Endothelial cell of umbilical vein (primary cell): ENCODE data around the gene AHCY. TPM values are rescaled to one million over a fixed set of nuclear protein-coding genes. Genes with fewer than 3 reads are reported as not detected.

Experiments
- BruUV-seq: library from RNA; stranded (reverse); fragments of 400-500 nt; replicated peaks from 2 replicates; lab custom pipeline; 2021; lab: Mats Ljungman, UMichigan
- CTCF ChIA-PET: fragments of 300-600, 350-600 bp; sonication (Branson Sonifier 250); formaldehyde crosslinking; loops from one replicate; lab custom pipeline; 2021; ENCODE audit warnings: antibody characterized with exemption, inconsistent platforms; lab: Charles Lee
- POLR2A ChIA-PET: fragments of 300-600, 350-600 bp; sonication (Branson Sonifier 250); formaldehyde crosslinking; loops from one replicate; lab custom pipeline; 2021; ENCODE audit warnings: antibody characterized with exemption, inconsistent platforms; lab: Charles Lee
- DNase-seq: peaks from one replicate; pipeline ENCODE4 v3.0.0-alpha.2; 2011; ENCODE audit warnings: low read depth, low spot score
- FAIRE-seq: peaks from 2 replicates; lab custom pipeline; 2011; peaks lifted over from hg19 to GRCh38; lab: Jason Lieb, UNC
- H2AFZ ChIP-seq: 2 replicates; pipeline ENCODE4 v1.6.0; 2012; ENCODE audit warnings: low read depth, low read length, control low read depth, inconsistent platforms
- H3K27ac ChIP-seq: 2 replicates; pipeline ENCODE4 v1.5.1; 2011; ENCODE audit warnings: low read depth, mild to moderate bottlenecking, control low read depth, low read length, moderate library complexity; ENCODE audit not compliant: insufficient read depth
- H3K27me3 ChIP-seq, 2 experiments: 2 replicates each; pipeline versions ENCODE4 v1.6.0 to v1.6.1; 2011; ENCODE audit warnings: low read length in 2 of 2, mixed read lengths in 1 of 2; ENCODE audit not compliant: control insufficient read depth in 2 of 2, insufficient read depth in 2 of 2
- H3K36me3 ChIP-seq, 2 experiments: 2 replicates in 1 of 2; 3 replicates in 1 of 2; pipeline ENCODE4 v1.5.1; 2011; ENCODE audit warnings: low read length in 2 of 2, mild to moderate bottlenecking in 1 of 2, moderate library complexity in 1 of 2; ENCODE audit not compliant: control insufficient read depth in 2 of 2, insufficient read depth in 2 of 2; ENCODE audit errors: extremely low read depth in 1 of 2
- H3K4me1 ChIP-seq: 3 replicates; pipeline ENCODE4 v1.5.1; 2011; ENCODE audit warnings: mild to moderate bottlenecking, low read length; ENCODE audit not compliant: control insufficient read depth, insufficient read depth; ENCODE audit errors: extremely low read depth
- H3K4me2 ChIP-seq: 2 replicates; pipeline ENCODE4 v1.6.1; 2011; ENCODE audit warnings: low read length, control low read depth, mixed read lengths; ENCODE audit not compliant: insufficient read depth
- H3K4me3 ChIP-seq, 3 experiments: fragments of 200-600 bp in 1 of 3; sonication (generic), shearing (Covaris generic) in 1 of 3; replicated peaks in 1 of 3; 2 replicates each; pipeline ENCODE4 v1.5.1; 2011 to 2016; ENCODE audit warnings: control low read depth in 3 of 3, low read length in 3 of 3, mild to moderate bottlenecking in 2 of 3, inconsistent platforms in 1 of 3, low read depth in 1 of 3, moderate library complexity in 1 of 3; ENCODE audit not compliant: insufficient read depth in 1 of 3
- H3K79me2 ChIP-seq: 2 replicates; pipeline ENCODE4 v1.6.0; 2012; ENCODE audit warnings: low read length, inconsistent platforms; ENCODE audit not compliant: control insufficient read depth, insufficient read depth
- H3K9ac ChIP-seq: replicated peaks from 2 replicates; pipeline ENCODE3; 2011; ENCODE audit warnings: low read length, control low read depth; ENCODE audit not compliant: insufficient read depth; ENCODE audit errors: extremely low read depth
- H3K9me1 ChIP-seq: replicated peaks from 3 replicates; pipeline ENCODE4 v1.6.0; 2011; ENCODE audit warnings: mild to moderate bottlenecking, low read length; ENCODE audit not compliant: control insufficient read depth, insufficient read depth; ENCODE audit errors: extremely low read depth
- H3K9me3 ChIP-seq: replicated peaks from 2 replicates; pipeline ENCODE4 v1.5.1; 2012; ENCODE audit warnings: low read length, inconsistent platforms; ENCODE audit not compliant: control insufficient read depth, insufficient read depth
- H4K20me1 ChIP-seq: replicated peaks from 2 replicates; pipeline ENCODE3; 2011; ENCODE audit warnings: mild to moderate bottlenecking, low read length; ENCODE audit not compliant: control insufficient read depth, insufficient read depth; ENCODE audit errors: extremely low read depth
- EZH2 ChIP-seq: IDR thresholded peaks from 2 replicates; pipeline ENCODE4 v1.6.1; 2012; ENCODE audit warnings: borderline replicate concordance, low read depth, mild to moderate bottlenecking, moderate library complexity, low read length, inconsistent platforms; ENCODE audit not compliant: severe bottlenecking
- FOS ChIP-seq: IDR thresholded peaks from 2 replicates; pipeline ENCODE4 v1.6.1; 2011; ENCODE audit warnings: mild to moderate bottlenecking, low read length, moderate library complexity, borderline replicate concordance; ENCODE audit not compliant: insufficient read depth
- GATA2 ChIP-seq: IDR thresholded peaks from 2 replicates; pipeline ENCODE4 v1.7.0; 2011; ENCODE audit warnings: low read depth, mild to moderate bottlenecking, moderate library complexity, mixed read lengths, low read length; ENCODE audit not compliant: insufficient read length, insufficient read depth
- JUN ChIP-seq: IDR thresholded peaks from 2 replicates; pipeline ENCODE4 v1.6.1; 2011; ENCODE audit warnings: borderline replicate concordance, low read depth; ENCODE audit not compliant: insufficient read length, insufficient read depth
- MYC ChIP-seq: IDR thresholded peaks from one replicate; pipeline ENCODE4 v1.6.1; 2011; ENCODE audit warnings: mild to moderate bottlenecking, low read depth, low read length
- POLR2A ChIP-seq: IDR thresholded peaks from 2 replicates; pipeline ENCODE4 v1.6.1; 2012; ENCODE audit warnings: low read depth, mild to moderate bottlenecking, control low read depth, low read length
- POLR2AphosphoS5 ChIP-seq: IDR thresholded peaks from 2 replicates; pipeline ENCODE4 v1.6.1; 2012; ENCODE audit warnings: low read depth, mild to moderate bottlenecking, control low read depth, low read length, moderate library complexity; ENCODE audit not compliant: insufficient read depth
- dilution Hi-C: fragments of 300-500 bp; cut with MboI; formaldehyde crosslinking; loops from one replicate; pipeline ENCODE4 v1.15.0; 2019; ENCODE audit warnings: low sequenced_read_pairs; ENCODE audit not compliant: extremely low pct_ligation_motif_present
- intact Hi-C: fragments of 100-400 bp; cut with micrococcal nuclease; formaldehyde crosslinking; loops from one replicate; pipeline ENCODE4 v1.10.0; 2022
- polyA plus RNA-seq, 4 experiments: library from polyadenylated mRNA; depleted of rRNA in 3 of 4; stranded (reverse) in 3 of 4; unstranded in 1 of 4; fragments of >200 nt; gene quantifications; 2 replicates each; pipeline versions ENCODE4 v1.2.1 to v1.2.3, GENCODE V29; 2011 to 2012; ENCODE audit warnings: missing spikeins in 1 of 4
- total RNA-seq: library from RNA; stranded (reverse); gene quantifications from 2 replicates; pipeline ENCODE4 v1.2.3, GENCODE V29; 2021
- TF ChIP-seq, protein P1 (sequence below), 2 donors: IDR thresholded peaks; 1 replicate in 1 of 2; 2 replicates in 1 of 2; pipeline ENCODE4 v1.5.1; 2011; ENCODE audit warnings: low read length in 2 of 2, mild to moderate bottlenecking in 2 of 2, moderate library complexity in 2 of 2, control low read depth in 1 of 2, inconsistent platforms in 1 of 2, low read depth in 1 of 2; ENCODE audit not compliant: insufficient read depth in 1 of 2; ENCODE audit errors: extremely low read depth in 1 of 2
- TF ChIP-seq, protein P2 (sequence below): IDR thresholded peaks from 2 replicates; pipeline ENCODE4 v1.6.1; 2011; ENCODE audit not compliant: insufficient read depth, insufficient read length

The AHCY gene
- total and polyA plus RNA-seq, 2 donors (not counting 3 experiments of a cell fraction or from before 2014, with no cell fraction given), result 94.7 to 168 TPM

- intact Hi-C loops, result no loop called here
- H3K79me2 ChIP-seq, result no peaks in the 10 kb centered on the region
- H3K9ac ChIP-seq, result no peak overlapping the region
- no peaks in the 10 kb centered on the region for H3K9me1 ChIP-seq
- no peaks in the 10 kb centered on the region for H3K36me3 ChIP-seq
- BruUV-seq, result no TSS peak
- dilution Hi-C loops, result no loop called here
- H4K20me1 ChIP-seq, result no peaks in the 10 kb centered on the region
- no peaks in the 10 kb centered on the region for H3K4me1 ChIP-seq
- H2AFZ ChIP-seq, result no peak overlapping the region
- no peak overlapping the region for H3K27ac ChIP-seq
- H3K4me3 ChIP-seq, result no peak overlapping the region
- DNase-seq (no peak), FAIRE-seq (no peak)
- no peak overlapping the region for H3K4me2 ChIP-seq
- TF ChIP-seq, protein P1, sequence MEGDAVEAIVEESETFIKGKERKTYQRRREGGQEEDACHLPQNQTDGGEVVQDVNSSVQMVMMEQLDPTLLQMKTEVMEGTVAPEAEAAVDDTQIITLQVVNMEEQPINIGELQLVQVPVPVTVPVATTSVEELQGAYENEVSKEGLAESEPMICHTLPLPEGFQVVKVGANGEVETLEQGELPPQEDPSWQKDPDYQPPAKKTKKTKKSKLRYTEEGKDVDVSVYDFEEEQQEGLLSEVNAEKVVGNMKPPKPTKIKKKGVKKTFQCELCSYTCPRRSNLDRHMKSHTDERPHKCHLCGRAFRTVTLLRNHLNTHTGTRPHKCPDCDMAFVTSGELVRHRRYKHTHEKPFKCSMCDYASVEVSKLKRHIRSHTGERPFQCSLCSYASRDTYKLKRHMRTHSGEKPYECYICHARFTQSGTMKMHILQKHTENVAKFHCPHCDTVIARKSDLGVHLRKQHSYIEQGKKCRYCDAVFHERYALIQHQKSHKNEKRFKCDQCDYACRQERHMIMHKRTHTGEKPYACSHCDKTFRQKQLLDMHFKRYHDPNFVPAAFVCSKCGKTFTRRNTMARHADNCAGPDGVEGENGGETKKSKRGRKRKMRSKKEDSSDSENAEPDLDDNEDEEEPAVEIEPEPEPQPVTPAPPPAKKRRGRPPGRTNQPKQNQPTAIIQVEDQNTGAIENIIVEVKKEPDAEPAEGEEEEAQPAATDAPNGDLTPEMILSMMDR (IDR thresholded peaks at IDR 0.05; ENCODE audit: extremely low read depth in 1 of 2, insufficient read depth in 1 of 2, low read depth in 1 of 2, low read length in 2 of 2), result no peak
- TF ChIP-seq, protein P2, sequence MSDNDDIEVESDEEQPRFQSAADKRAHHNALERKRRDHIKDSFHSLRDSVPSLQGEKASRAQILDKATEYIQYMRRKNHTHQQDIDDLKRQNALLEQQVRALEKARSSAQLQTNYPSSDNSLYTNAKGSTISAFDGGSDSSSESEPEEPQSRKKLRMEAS, result no peak
- TF ChIP-seq JUN, result no peak
- TF ChIP-seq GATA2, result no peak
- no peak for TF ChIP-seq EZH2
- TF ChIP-seq MYC, result no peak
- no peak for TF ChIP-seq FOS
- no peak for TF ChIP-seq POLR2AphosphoS5
- no peak for TF ChIP-seq POLR2A
- POLR2A ChIA-PET, result no interaction called here
- CTCF ChIA-PET, result interaction anchor here (1.3 kb wide), 1 partner anchor 10 kb away, joined by 4 read pairs; no protein-coding TSS in a partner anchor
- no peaks in the 10 kb centered on the region for H3K27me3 ChIP-seq
- H3K9me3 ChIP-seq, result no peaks in the 10 kb centered on the region
Measured at GRCh38 chr20:34344238-34344637, 41.1 kb upstream of the AHCY start.
